Testis (tissue), 3 donors: ENCODE data around the gene HIF1A. TPM values are rescaled to one million over a fixed set of nuclear protein-coding genes. Genes with fewer than 3 reads are reported as not detected.
A peak's percentile ranks its signal among the peaks of the same experiment; 100 is the strongest.

Source experiments
- DNase-seq: peaks from one replicate; pipeline ENCODE4 v3.0.0-alpha.2; 2019
- H3K27ac ChIP-seq, 2 donors: fragments of 200-600 bp; sonication (generic); one replicate each; pipeline ENCODE4 v1.5.1; 2019
- H3K27me3 ChIP-seq: fragments of 200-600 bp; sonication (generic); one replicate; pipeline ENCODE4 v1.5.1; 2019
- H3K36me3 ChIP-seq: fragments of 200-600 bp; sonication (generic); one replicate; pipeline ENCODE4 v1.5.1; 2017; ENCODE audit warnings: low read depth; ENCODE audit errors: missing control alignments
- H3K4me1 ChIP-seq: fragments of 200-600 bp; sonication (generic); one replicate; pipeline ENCODE4 v1.5.1; 2019
- H3K4me3 ChIP-seq, 2 donors: fragments of 200-600 bp; sonication (generic); one replicate each; pipeline ENCODE4 v1.5.1; 2017 to 2019
- H3K9me3 ChIP-seq: fragments of 200-600 bp; sonication (generic); one replicate; pipeline ENCODE4 v1.5.1; 2017
- POLR2A ChIP-seq: fragments of 450-650 bp; IDR thresholded peaks from one replicate; pipeline ENCODE4 v1.6.1; 2017; ENCODE audit warnings: antibody characterized with exemption, mild to moderate bottlenecking, moderate library complexity
- WGBS, 2 donors: methylation state at CpG; one replicate each; pipeline ENCODE4 v1.1.5; 2018; 5-methylcytosine and 5-hydroxymethylcytosine counted together
- intact Hi-C: fragments of 100-400 bp; cut with DNase I; formaldehyde crosslinking; loops from one replicate; pipeline ENCODE4 v1.15.1; 2023; ENCODE audit warnings: low total_unique reads
- polyA plus RNA-seq: library from polyadenylated mRNA; stranded (reverse); fragments of 350-450 nt; fragmentation: Illumina TruSeq; extraction: RNeasy Lipid Tissue Mini Kit (QIAGEN cat#74804); gene quantifications from one replicate; pipeline ENCODE4 v1.2.3, GENCODE V29; 2014; ENCODE audit warnings: low read depth, low replicate concordance; ENCODE audit not compliant: insufficient read depth
- total RNA-seq, 2 donors: library from RNA; depleted of rRNA; stranded (reverse); fragments of >200 nt; gene quantifications; one replicate each; pipeline ENCODE4 v1.2.3, GENCODE V29; 2016
- TF ChIP-seq, protein P1 (sequence below), 3 experiments: fragments of 450-650 bp in 2 of 3; fragments of 200-600 bp in 1 of 3; sonication (generic) in 1 of 3; IDR thresholded peaks; one replicate each; pipeline ENCODE4 v1.5.1; 2016 to 2019; ENCODE audit warnings: antibody characterized with exemption in 3 of 3, mild to moderate bottlenecking in 2 of 3, moderate library complexity in 1 of 3

HIF1A gene
- total and polyA plus RNA-seq, 3 donors from 2014 or later = 63.1 to 140 (median 105) TPM

DNA sequence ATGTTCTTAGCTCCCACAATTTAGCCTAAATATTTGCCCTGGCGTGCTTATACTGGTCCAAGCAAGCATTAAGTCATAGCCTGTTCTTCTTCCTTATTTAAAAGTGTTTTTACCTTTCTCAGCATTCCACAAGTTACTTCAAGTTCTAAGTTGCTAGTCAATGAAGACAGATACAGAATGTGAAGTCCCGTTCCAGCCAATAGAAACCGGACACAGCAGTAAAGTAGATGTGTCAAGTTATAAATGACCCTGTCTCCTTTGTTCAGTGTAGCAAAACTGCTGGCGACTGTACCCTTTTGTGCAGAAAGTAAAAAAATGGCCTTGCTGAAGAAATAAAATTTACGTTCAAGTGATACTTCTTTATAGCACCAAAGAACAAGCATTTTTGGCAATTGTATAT is 70.8 kb downstream of the HIF1A start:
- intact Hi-C loops = no loop called here
- H3K9me3 ChIP-seq = no peaks in the 10 kb centered on the region
- peak overlapping the region in 1 of 2 donors; percentile 23 for H3K27ac ChIP-seq
- WGBS, 2 donors = 51 to 56% methylated on average over 5 of the region's 5 CpGs
- peaks cover 7% of the 10 kb centered on the region for H3K4me1 ChIP-seq
- DNase-seq = peak; percentile 43
- H3K27me3 ChIP-seq = no peaks in the 10 kb centered on the region
- TF ChIP-seq, protein P1, sequence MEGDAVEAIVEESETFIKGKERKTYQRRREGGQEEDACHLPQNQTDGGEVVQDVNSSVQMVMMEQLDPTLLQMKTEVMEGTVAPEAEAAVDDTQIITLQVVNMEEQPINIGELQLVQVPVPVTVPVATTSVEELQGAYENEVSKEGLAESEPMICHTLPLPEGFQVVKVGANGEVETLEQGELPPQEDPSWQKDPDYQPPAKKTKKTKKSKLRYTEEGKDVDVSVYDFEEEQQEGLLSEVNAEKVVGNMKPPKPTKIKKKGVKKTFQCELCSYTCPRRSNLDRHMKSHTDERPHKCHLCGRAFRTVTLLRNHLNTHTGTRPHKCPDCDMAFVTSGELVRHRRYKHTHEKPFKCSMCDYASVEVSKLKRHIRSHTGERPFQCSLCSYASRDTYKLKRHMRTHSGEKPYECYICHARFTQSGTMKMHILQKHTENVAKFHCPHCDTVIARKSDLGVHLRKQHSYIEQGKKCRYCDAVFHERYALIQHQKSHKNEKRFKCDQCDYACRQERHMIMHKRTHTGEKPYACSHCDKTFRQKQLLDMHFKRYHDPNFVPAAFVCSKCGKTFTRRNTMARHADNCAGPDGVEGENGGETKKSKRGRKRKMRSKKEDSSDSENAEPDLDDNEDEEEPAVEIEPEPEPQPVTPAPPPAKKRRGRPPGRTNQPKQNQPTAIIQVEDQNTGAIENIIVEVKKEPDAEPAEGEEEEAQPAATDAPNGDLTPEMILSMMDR (IDR thresholded peaks at IDR 0.05) = no peak
- TF ChIP-seq POLR2A = no peak
- H3K36me3 ChIP-seq = no peaks in the 10 kb centered on the region
- H3K4me3 ChIP-seq = no peak overlapping the region

DNA sequence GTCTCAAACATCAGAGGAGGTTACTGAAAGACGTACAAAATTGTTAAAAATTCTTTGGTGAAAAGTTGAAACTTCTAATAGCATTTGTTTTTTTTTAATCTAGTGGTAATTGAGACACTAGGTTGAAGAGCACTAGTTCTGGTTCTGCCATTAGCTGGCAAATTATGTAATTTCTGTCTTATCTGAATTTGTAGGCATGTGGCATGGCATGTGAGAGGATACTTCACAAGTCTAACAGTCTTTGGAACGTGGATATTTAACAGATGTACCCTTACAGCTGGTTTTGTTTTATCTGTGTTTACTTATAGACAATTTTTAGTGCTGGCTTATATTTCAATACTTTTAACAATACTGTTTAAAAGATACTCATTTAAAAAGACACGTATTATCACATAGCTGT is 72.9 kb downstream of the HIF1A start:
- intact Hi-C loops = no loop called here

DNA sequence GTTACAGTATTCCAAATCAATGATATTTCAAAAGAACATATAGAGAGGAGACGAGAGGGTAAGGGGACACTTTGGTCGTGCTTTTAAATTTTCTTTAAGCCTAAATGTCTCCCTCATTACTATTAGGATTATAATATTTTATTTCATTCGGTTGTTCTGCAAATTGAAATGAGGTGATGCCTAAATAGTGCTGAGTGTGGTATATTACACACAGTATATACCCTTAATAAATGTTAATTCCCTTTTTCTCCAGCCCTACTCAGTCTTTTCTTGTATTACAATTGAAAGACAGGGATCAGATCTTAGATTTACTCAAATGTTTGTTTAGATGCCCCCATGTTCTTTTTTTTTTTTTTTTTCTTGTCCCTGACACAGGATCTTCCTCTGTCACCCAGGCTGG is 74.6 kb downstream of the HIF1A start:
- WGBS, 2 donors = 92 to 97% methylated on average over 3 of the region's 3 CpGs
- TF ChIP-seq, protein P1 (IDR thresholded peaks at IDR 0.05) = no peak
- TF ChIP-seq POLR2A = no peak
- intact Hi-C loops = no loop called here
- Histone ChIP-seq H3K4me3 (no peak overlapping the region), H3K4me1 (no peaks in the 10 kb centered on the region), H3K36me3 (no peaks in the 10 kb centered on the region), H3K27me3 (no peaks in the 10 kb centered on the region), H3K27ac (no peak overlapping the region), H3K9me3 (no peaks in the 10 kb centered on the region)
- DNase-seq = no peak

More for the DNA sequence above, 72.9 kb downstream of the HIF1A start:
- Histone ChIP-seq H3K4me3 (no peak overlapping the region), H3K36me3 (no peaks in the 10 kb centered on the region), H3K27ac (no peak overlapping the region), H3K9me3 (no peaks in the 10 kb centered on the region), H3K27me3 (no peaks in the 10 kb centered on the region), H3K4me1 (peaks cover under 1% of the 10 kb centered on the region)
- DNase-seq = no peak
- no peak for TF ChIP-seq POLR2A
- TF ChIP-seq, protein P1 (IDR thresholded peaks at IDR 0.05) = no peak
- 73 to 86% methylated on average over 3 of the region's 3 CpGs for WGBS, 2 donors

GRCh38 chr14:61774861-61775260 is 79.5 kb downstream of the HIF1A start:
- Histone ChIP-seq H3K27ac (no peak overlapping the region), H3K27me3 (no peaks in the 10 kb centered on the region), H3K4me3 (no peak overlapping the region), H3K36me3 (no peaks in the 10 kb centered on the region), H3K4me1 (no peaks in the 10 kb centered on the region), H3K9me3 (no peaks in the 10 kb centered on the region)
- intact Hi-C loops = no loop called here
- WGBS, 2 donors = 100% methylated on average over 1 of the region's 1 CpG
- TF ChIP-seq, protein P1 (IDR thresholded peaks at IDR 0.05) = no peak
- no peak for TF ChIP-seq POLR2A
- DNase-seq = no peak

GRCh38 chr14:61780125-61780524 is 84.8 kb downstream of the HIF1A start:
- DNase-seq = no peak
- no peaks in the 10 kb centered on the region for H3K9me3 ChIP-seq
- 76 to 88% methylated on average over 3 of the region's 3 CpGs for WGBS, 2 donors
- H3K4me3 ChIP-seq = no peak overlapping the region
- TF ChIP-seq, protein P1 (IDR thresholded peaks at IDR 0.05) = no peak
- TF ChIP-seq POLR2A = no peak
- no peaks in the 10 kb centered on the region for H3K4me1 ChIP-seq
- intact Hi-C loops = no loop called here
- H3K27ac ChIP-seq = no peak overlapping the region
- no peaks in the 10 kb centered on the region for H3K27me3 ChIP-seq
- no peaks in the 10 kb centered on the region for H3K36me3 ChIP-seq
